ENCODE results near the gene WDR76. TPM values are rescaled to one million over a fixed set of nuclear protein-coding genes. Genes with fewer than 3 reads are reported as not detected.

WDR76 gene
- total RNA-seq, 1 donor from 2014 or later: 0.73 TPM

DNA sequence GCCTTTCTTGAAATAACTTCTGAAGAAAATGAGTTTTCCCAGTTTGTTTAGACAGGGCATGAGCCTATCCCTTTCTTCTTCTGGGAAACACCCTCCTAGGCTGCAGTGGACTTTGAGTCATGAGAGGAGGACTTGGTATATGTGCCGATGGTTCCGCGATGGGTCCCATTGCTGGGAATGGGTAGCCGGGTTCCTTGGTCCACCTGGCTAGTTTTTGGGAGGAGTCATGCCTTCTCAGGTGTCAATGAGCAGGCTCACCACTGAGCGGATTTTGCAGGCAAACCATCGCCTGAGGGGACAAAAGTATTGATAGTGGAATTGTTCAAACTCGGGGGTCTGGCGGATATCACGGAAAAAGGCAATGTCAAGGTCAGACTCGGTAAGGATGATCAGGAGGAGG lies 46.8 kb downstream of the WDR76 start:
- Mint-ChIP-seq H3K9me3 (ENCODE audit: unreplicated experiment) (no peaks in the 10 kb centered on the region), H3K4me3 (ENCODE audit: unreplicated experiment) (no peak overlapping the region), H3K27me3 (ENCODE audit: low read depth, unreplicated experiment) (no peaks in the 10 kb centered on the region), H3K4me1 (ENCODE audit: low read depth, unreplicated experiment) (no peaks in the 10 kb centered on the region), H3K36me3 (ENCODE audit: low read depth, unreplicated experiment) (peaks cover 8% of the 10 kb centered on the region), H3K27ac (ENCODE audit: unreplicated experiment) (no peak overlapping the region)
- H3K79me2 ChIP-seq (ENCODE audit: insufficient read depth, low read length): no peaks in the 10 kb centered on the region
- no peak overlapping the region for H2AFZ ChIP-seq (ENCODE audit: low read depth, low read length)
- TF ChIP-seq EZH2 (IDR thresholded peaks at IDR 0.05; ENCODE audit: insufficient read depth, low read length): no peak
- TF ChIP-seq, protein P1, sequence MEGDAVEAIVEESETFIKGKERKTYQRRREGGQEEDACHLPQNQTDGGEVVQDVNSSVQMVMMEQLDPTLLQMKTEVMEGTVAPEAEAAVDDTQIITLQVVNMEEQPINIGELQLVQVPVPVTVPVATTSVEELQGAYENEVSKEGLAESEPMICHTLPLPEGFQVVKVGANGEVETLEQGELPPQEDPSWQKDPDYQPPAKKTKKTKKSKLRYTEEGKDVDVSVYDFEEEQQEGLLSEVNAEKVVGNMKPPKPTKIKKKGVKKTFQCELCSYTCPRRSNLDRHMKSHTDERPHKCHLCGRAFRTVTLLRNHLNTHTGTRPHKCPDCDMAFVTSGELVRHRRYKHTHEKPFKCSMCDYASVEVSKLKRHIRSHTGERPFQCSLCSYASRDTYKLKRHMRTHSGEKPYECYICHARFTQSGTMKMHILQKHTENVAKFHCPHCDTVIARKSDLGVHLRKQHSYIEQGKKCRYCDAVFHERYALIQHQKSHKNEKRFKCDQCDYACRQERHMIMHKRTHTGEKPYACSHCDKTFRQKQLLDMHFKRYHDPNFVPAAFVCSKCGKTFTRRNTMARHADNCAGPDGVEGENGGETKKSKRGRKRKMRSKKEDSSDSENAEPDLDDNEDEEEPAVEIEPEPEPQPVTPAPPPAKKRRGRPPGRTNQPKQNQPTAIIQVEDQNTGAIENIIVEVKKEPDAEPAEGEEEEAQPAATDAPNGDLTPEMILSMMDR (IDR thresholded peaks at IDR 0.05; ENCODE audit: insufficient read depth, low read depth, low read length): no peak
- FAIRE-seq (no peak), DNase-seq (ENCODE audit: low read depth) (no peak)
- no peak overlapping the region for H3K4me3 ChIP-seq (ENCODE audit: insufficient read depth, low read depth, low read length)
- H3K36me3 ChIP-seq (ENCODE audit: insufficient read depth, low read length): peaks cover 37% of the 10 kb centered on the region
- H3K4me1 ChIP-seq (ENCODE audit: insufficient read depth, low read length): no peaks in the 10 kb centered on the region
- peaks cover 3% of the 10 kb centered on the region for H4K20me1 ChIP-seq (ENCODE audit: insufficient read depth, low read length)
- no peak overlapping the region for H3K27ac ChIP-seq (ENCODE audit: low read depth, low read length)
- H3K4me2 ChIP-seq (ENCODE audit: low read length): no peak overlapping the region
- no peaks in the 10 kb centered on the region for H3K9me3 ChIP-seq (ENCODE audit: insufficient read depth, low read depth, low read length)
- no peak overlapping the region for H3K9ac ChIP-seq (ENCODE audit: low read length)
- no peaks in the 10 kb centered on the region for H3K27me3 ChIP-seq (ENCODE audit: insufficient read depth, low read length)

DNA sequence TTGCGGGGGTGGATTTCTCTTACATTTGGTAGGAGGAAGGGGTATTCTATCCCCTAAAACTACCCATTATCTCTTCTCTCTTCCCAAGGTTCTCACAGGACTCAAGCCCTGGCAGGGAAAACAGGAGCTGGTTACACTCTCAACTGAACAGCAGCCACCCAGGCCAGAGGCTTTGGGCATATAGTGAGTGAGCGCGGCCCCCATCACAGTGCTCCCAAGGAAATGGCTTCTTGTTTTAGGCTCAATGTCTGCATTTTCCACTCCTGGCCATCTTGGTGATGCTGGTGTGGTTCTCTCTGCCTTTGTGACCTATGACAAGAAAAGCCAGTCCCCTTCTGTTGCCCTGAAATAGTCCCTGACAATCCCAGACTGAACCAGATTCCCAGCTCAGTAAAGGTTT lies 50.1 kb downstream of the WDR76 start:
- peaks cover 8% of the 10 kb centered on the region for H3K36me3 Mint-ChIP-seq (ENCODE audit: low read depth, unreplicated experiment)
- no peak overlapping the region for H3K4me3 Mint-ChIP-seq (ENCODE audit: unreplicated experiment)
- DNase-seq (ENCODE audit: low read depth): no peak
- Histone ChIP-seq H3K4me3 (ENCODE audit: insufficient read depth, low read depth, low read length) (no peak overlapping the region), H3K27me3 (ENCODE audit: insufficient read depth, low read length) (no peaks in the 10 kb centered on the region), H3K27ac (ENCODE audit: low read depth, low read length) (no peak overlapping the region), H2AFZ (ENCODE audit: low read depth, low read length) (no peak overlapping the region), H3K79me2 (ENCODE audit: insufficient read depth, low read length) (no peaks in the 10 kb centered on the region), H3K9me3 (ENCODE audit: insufficient read depth, low read depth, low read length) (no peaks in the 10 kb centered on the region), H4K20me1 (ENCODE audit: insufficient read depth, low read length) (peaks cover 3% of the 10 kb centered on the region), H3K36me3 (ENCODE audit: insufficient read depth, low read length) (peaks cover 37% of the 10 kb centered on the region), H3K9ac (ENCODE audit: low read length) (no peak overlapping the region), H3K4me2 (ENCODE audit: low read length) (no peak overlapping the region), H3K4me1 (ENCODE audit: insufficient read depth, low read length) (no peaks in the 10 kb centered on the region)
- H3K27ac Mint-ChIP-seq (ENCODE audit: unreplicated experiment): no peak overlapping the region
- H3K9me3 Mint-ChIP-seq (ENCODE audit: unreplicated experiment): no peaks in the 10 kb centered on the region
- H3K4me1 Mint-ChIP-seq (ENCODE audit: low read depth, unreplicated experiment): no peaks in the 10 kb centered on the region
- H3K27me3 Mint-ChIP-seq (ENCODE audit: low read depth, unreplicated experiment): no peaks in the 10 kb centered on the region
- TF ChIP-seq, protein P1 (IDR thresholded peaks at IDR 0.05; ENCODE audit: insufficient read depth, low read depth, low read length): no peak
- TF ChIP-seq EZH2 (IDR thresholded peaks at IDR 0.05; ENCODE audit: insufficient read depth, low read length): no peak
- FAIRE-seq: no peak

DNA sequence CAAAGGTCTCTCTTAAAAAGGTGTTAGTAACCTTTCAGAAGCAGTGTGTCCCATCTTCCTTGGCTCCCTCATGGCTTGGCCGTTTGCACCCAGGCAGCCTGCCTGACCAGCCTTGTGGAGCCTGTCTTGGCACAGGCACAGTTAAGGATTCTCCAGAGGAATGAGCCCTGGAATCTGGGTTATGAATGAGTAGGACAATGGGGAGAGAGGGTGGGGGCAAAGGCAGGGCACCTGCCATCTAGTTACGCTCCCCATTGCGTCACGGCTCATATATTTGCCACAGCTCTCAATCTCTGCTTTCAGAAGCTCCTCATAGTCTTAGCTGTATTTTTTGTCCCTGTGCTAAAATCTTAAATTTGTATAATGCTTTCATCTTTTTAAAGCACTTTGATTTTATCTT lies 50.6 kb downstream of the WDR76 start:
- no peak overlapping the region for H3K4me3 ChIP-seq (ENCODE audit: insufficient read depth, low read depth, low read length)
- H3K36me3 ChIP-seq (ENCODE audit: insufficient read depth, low read length): peaks cover 35% of the 10 kb centered on the region
- Mint-ChIP-seq H3K36me3 (ENCODE audit: low read depth, unreplicated experiment) (peaks cover 8% of the 10 kb centered on the region), H3K9me3 (ENCODE audit: unreplicated experiment) (no peaks in the 10 kb centered on the region), H3K4me1 (ENCODE audit: low read depth, unreplicated experiment) (no peaks in the 10 kb centered on the region), H3K4me3 (ENCODE audit: unreplicated experiment) (no peak overlapping the region), H3K27ac (ENCODE audit: unreplicated experiment) (no peak overlapping the region), H3K27me3 (ENCODE audit: low read depth, unreplicated experiment) (no peaks in the 10 kb centered on the region)
- no peaks in the 10 kb centered on the region for H3K27me3 ChIP-seq (ENCODE audit: insufficient read depth, low read length)
- H3K4me2 ChIP-seq (ENCODE audit: low read length): no peak overlapping the region
- H3K4me1 ChIP-seq (ENCODE audit: insufficient read depth, low read length): no peaks in the 10 kb centered on the region
- no peak overlapping the region for H2AFZ ChIP-seq (ENCODE audit: low read depth, low read length)
- H3K9ac ChIP-seq (ENCODE audit: low read length): no peak overlapping the region
- H3K9me3 ChIP-seq (ENCODE audit: insufficient read depth, low read depth, low read length): no peaks in the 10 kb centered on the region
- H3K27ac ChIP-seq (ENCODE audit: low read depth, low read length): no peak overlapping the region
- peaks cover 3% of the 10 kb centered on the region for H4K20me1 ChIP-seq (ENCODE audit: insufficient read depth, low read length)
- TF ChIP-seq, protein P1 (IDR thresholded peaks at IDR 0.05; ENCODE audit: insufficient read depth, low read depth, low read length): no peak
- no peak for TF ChIP-seq EZH2 (IDR thresholded peaks at IDR 0.05; ENCODE audit: insufficient read depth, low read length)
- FAIRE-seq (no peak), DNase-seq (ENCODE audit: low read depth) (no peak)
- no peaks in the 10 kb centered on the region for H3K79me2 ChIP-seq (ENCODE audit: insufficient read depth, low read length)
